ENCODE measurements around the gene PBXIP1. TPM values are rescaled to one million over a fixed set of nuclear protein-coding genes. Genes with fewer than 3 reads are reported as not detected.
A peak's percentile ranks its signal among the peaks of the same experiment; 100 is the strongest.

Gene PBXIP1
- total RNA-seq, 1 donor, result 90.1 TPM

GRCh38 chr1:154936555-154937084 is 19.3 kb downstream of the PBXIP1 start, which contains the start of gene PMVK:
Gene PMVK, minus strand, starts transcription at chr1:154936719. Its CDS starts 34 bp downstream, at chr1:154936685.
- TF ChIP-seq, protein P1, sequence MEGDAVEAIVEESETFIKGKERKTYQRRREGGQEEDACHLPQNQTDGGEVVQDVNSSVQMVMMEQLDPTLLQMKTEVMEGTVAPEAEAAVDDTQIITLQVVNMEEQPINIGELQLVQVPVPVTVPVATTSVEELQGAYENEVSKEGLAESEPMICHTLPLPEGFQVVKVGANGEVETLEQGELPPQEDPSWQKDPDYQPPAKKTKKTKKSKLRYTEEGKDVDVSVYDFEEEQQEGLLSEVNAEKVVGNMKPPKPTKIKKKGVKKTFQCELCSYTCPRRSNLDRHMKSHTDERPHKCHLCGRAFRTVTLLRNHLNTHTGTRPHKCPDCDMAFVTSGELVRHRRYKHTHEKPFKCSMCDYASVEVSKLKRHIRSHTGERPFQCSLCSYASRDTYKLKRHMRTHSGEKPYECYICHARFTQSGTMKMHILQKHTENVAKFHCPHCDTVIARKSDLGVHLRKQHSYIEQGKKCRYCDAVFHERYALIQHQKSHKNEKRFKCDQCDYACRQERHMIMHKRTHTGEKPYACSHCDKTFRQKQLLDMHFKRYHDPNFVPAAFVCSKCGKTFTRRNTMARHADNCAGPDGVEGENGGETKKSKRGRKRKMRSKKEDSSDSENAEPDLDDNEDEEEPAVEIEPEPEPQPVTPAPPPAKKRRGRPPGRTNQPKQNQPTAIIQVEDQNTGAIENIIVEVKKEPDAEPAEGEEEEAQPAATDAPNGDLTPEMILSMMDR (IDR thresholded peaks at IDR 0.05; ENCODE audit: extremely low read depth, low read depth, low read length), result peak; percentile 18

DNA sequence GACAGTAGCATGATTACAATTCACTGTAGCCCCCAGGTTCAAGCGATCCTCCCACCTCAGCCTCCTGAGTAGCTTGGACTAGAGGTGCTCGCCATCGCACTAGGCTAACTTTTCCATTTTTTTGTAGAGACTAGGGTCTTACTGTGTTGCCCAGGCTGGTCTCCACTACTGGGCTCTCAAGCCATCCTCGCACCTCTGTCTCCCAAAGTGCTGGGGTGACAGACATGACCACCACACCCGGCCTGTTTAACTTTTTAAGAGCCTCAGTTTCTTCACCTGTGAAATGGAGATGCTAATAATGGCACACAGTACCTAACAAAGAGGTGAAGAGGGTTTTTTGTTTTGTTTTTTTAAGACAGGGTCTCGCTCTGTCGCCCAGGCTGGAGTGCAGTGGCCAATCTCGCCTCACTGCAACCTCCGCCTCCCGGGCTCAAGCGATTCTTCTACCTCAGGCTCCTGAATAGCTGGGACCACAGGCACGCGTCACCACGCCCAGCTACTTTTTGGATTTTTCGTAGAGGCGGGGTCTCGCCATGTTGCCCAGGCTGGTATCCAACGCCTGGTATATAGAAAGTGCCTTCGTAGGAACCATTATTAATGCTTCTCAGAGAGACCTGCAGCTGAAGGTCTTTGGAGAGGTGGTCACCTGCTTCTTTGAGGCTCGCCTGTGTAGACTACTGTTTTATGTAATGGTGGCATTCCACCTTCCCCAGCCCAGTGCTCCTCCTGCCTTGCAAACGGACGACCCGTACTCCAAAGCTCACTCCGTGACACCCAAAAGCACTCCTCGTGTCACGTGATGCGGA is 19.9 kb downstream of the PBXIP1 start:
- peak overlapping the region; percentile 98 for H3K4me3 ChIP-seq (ENCODE audit: insufficient read depth, low read length)
- peak overlapping the region; percentile 99 for H3K4me2 ChIP-seq (ENCODE audit: insufficient read depth, low read length)
- no peaks in the 10 kb centered on the region for H3K36me3 ChIP-seq (ENCODE audit: insufficient read depth, low read length)

More at GRCh38 chr1:154936555-154937084, 19.3 kb downstream of the PBXIP1 start, which contains the start of gene PMVK:
- Histone ChIP-seq H3K36me3 (ENCODE audit: insufficient read depth, low read length) (no peaks in the 10 kb centered on the region), H3K4me3 (ENCODE audit: insufficient read depth, low read length) (peak within 1 kb of the TSS; percentile 98), H3K79me2 (ENCODE audit: insufficient read depth, low read length) (peaks cover 9% of the 10 kb centered on the region), H3K27ac (ENCODE audit: low read depth, low read length) (peak within 1 kb of the TSS; percentile 99), H2AFZ (ENCODE audit: low read length) (peak within 1 kb of the TSS; percentile 100), H3K27me3 (ENCODE audit: insufficient read depth, low read length) (no peaks in the 10 kb centered on the region), H3K9me3 (ENCODE audit: low read depth, low read length) (no peaks in the 10 kb centered on the region), H3K4me2 (ENCODE audit: insufficient read depth, low read length) (peak within 1 kb of the TSS; percentile 99), H4K20me1 (ENCODE audit: insufficient read depth, low read length) (no peaks in the 10 kb centered on the region), H3K4me1 (ENCODE audit: insufficient read depth, low read length) (peaks cover 15% of the 10 kb centered on the region)
- peak; percentile 98 for DNase-seq (ENCODE audit: insufficient read length, low spot score, missing footprints)

GRCh38 chr1:154934358-154934948 is 21.4 kb downstream of the PBXIP1 start:
- H2AFZ ChIP-seq (ENCODE audit: low read length), result no peak overlapping the region
- H3K27me3 ChIP-seq (ENCODE audit: insufficient read depth, low read length), result no peaks in the 10 kb centered on the region
- TF ChIP-seq, protein P1 (IDR thresholded peaks at IDR 0.05; ENCODE audit: extremely low read depth, low read depth, low read length), result no peak
- no peak for DNase-seq (ENCODE audit: insufficient read length, low spot score, missing footprints)
- H3K9me3 ChIP-seq (ENCODE audit: low read depth, low read length), result no peaks in the 10 kb centered on the region
- H3K27ac ChIP-seq (ENCODE audit: low read depth, low read length), result no peak overlapping the region
- H3K4me1 ChIP-seq (ENCODE audit: insufficient read depth, low read length), result peaks cover 15% of the 10 kb centered on the region
- no peak overlapping the region for H3K4me2 ChIP-seq (ENCODE audit: insufficient read depth, low read length)
- H3K79me2 ChIP-seq (ENCODE audit: insufficient read depth, low read length), result peaks cover 9% of the 10 kb centered on the region
- no peaks in the 10 kb centered on the region for H4K20me1 ChIP-seq (ENCODE audit: insufficient read depth, low read length)
- H3K36me3 ChIP-seq (ENCODE audit: insufficient read depth, low read length), result no peaks in the 10 kb centered on the region
- no peak overlapping the region for H3K4me3 ChIP-seq (ENCODE audit: insufficient read depth, low read length)

More for the DNA sequence above, 19.9 kb downstream of the PBXIP1 start:
- H3K79me2 ChIP-seq (ENCODE audit: insufficient read depth, low read length), result peaks cover 9% of the 10 kb centered on the region
- TF ChIP-seq, protein P1 (IDR thresholded peaks at IDR 0.05; ENCODE audit: extremely low read depth, low read depth, low read length), result no peak
- H3K4me1 ChIP-seq (ENCODE audit: insufficient read depth, low read length), result peaks cover 15% of the 10 kb centered on the region
- peak overlapping the region; percentile 100 for H2AFZ ChIP-seq (ENCODE audit: low read length)
- no peaks in the 10 kb centered on the region for H3K27me3 ChIP-seq (ENCODE audit: insufficient read depth, low read length)
- H3K27ac ChIP-seq (ENCODE audit: low read depth, low read length), result peak overlapping the region; percentile 99
- no peaks in the 10 kb centered on the region for H4K20me1 ChIP-seq (ENCODE audit: insufficient read depth, low read length)
- no peaks in the 10 kb centered on the region for H3K9me3 ChIP-seq (ENCODE audit: low read depth, low read length)
- DNase-seq (ENCODE audit: insufficient read length, low spot score, missing footprints), result peak; percentile 19

All from osteoblast (primary cell).